ENCODE data around the gene BLVRB. TPM values are rescaled to one million over a fixed set of nuclear protein-coding genes. Genes with fewer than 3 reads are reported as not detected.
"Not testable (repeated sequence)": the region's sequence is repeated elsewhere in the genome, so short reads cannot be mapped to it uniquely, and the experiment has no call there.

Gene BLVRB
- total RNA-seq, 1 donor from 2014 or later = 123 TPM

- Histone ChIP-seq H3K36me3 (no peaks in the 10 kb centered on the region), H3K4me1 (no peaks in the 10 kb centered on the region), H3K27ac (no peak overlapping the region), H3K9me3 (no peaks in the 10 kb centered on the region), H3K4me3 (no peak overlapping the region), H3K27me3 (ENCODE audit: low read depth) (no peaks in the 10 kb centered on the region)
- ATAC-seq (no peak), DNase-seq (no peak)
- no peak for TF ChIP-seq CTCF (IDR thresholded peaks at IDR 0.05)
- intact Hi-C loops (cut with DNase I) = no loop called here
These were observed 37.8 kb upstream of the BLVRB start for GRCh38 chr19:40503320-40503695.

GRCh38 chr19:40502647-40503319 lies 37.2 kb upstream of the BLVRB start:
- H3K4me1 ChIP-seq = no peaks in the 10 kb centered on the region
- TF ChIP-seq CTCF (IDR thresholded peaks at IDR 0.05) = no peak
- no peak for DNase-seq
- no peaks in the 10 kb centered on the region for H3K27me3 ChIP-seq (ENCODE audit: low read depth)
- H3K4me3 ChIP-seq = no peak overlapping the region
- H3K27ac ChIP-seq = no peak overlapping the region
- intact Hi-C loops (cut with DNase I) = no loop called here
- H3K36me3 ChIP-seq = no peaks in the 10 kb centered on the region
- H3K9me3 ChIP-seq = no peaks in the 10 kb centered on the region
- ATAC-seq = no peak

GRCh38 chr19:40502081-40502480 lies 36.5 kb upstream of the BLVRB start:
- intact Hi-C loops (cut with DNase I) = no loop called here
- TF ChIP-seq CTCF (IDR thresholded peaks at IDR 0.05) = no peak
- no peaks in the 10 kb centered on the region for H3K27me3 ChIP-seq (ENCODE audit: low read depth)
- H3K4me1 ChIP-seq = no peaks in the 10 kb centered on the region
- ATAC-seq (no peak), DNase-seq (no peak)
- no peak overlapping the region for H3K4me3 ChIP-seq
- H3K27ac ChIP-seq = no peak overlapping the region
- H3K9me3 ChIP-seq = no peaks in the 10 kb centered on the region
- H3K36me3 ChIP-seq = no peaks in the 10 kb centered on the region

GRCh38 chr19:40501599-40501998 lies 36.1 kb upstream of the BLVRB start:
- no peak for TF ChIP-seq CTCF (IDR thresholded peaks at IDR 0.05)
- ATAC-seq (no peak), DNase-seq (no peak)
- intact Hi-C loops (cut with DNase I) = no loop called here
- H3K4me3 ChIP-seq = no peak overlapping the region
- H3K36me3 ChIP-seq = no peaks in the 10 kb centered on the region
- H3K4me1 ChIP-seq = no peaks in the 10 kb centered on the region
- no peaks in the 10 kb centered on the region for H3K27me3 ChIP-seq (ENCODE audit: low read depth)
- no peaks in the 10 kb centered on the region for H3K9me3 ChIP-seq
- no peak overlapping the region for H3K27ac ChIP-seq

- ATAC-seq; H3K27ac ChIP-seq; H3K36me3 ChIP-seq; H3K4me1 ChIP-seq; H3K9me3 ChIP-seq; DNase-seq; H3K4me3 ChIP-seq; intact Hi-C loops (cut with DNase I); H3K27me3 ChIP-seq (ENCODE audit: low read depth): not testable (repeated sequence)
These were observed 35.4 kb upstream of the BLVRB start for GRCh38 chr19:40500678-40501530.

GRCh38 chr19:40499320-40499719 lies 33.8 kb upstream of the BLVRB start:
- TF ChIP-seq CTCF (IDR thresholded peaks at IDR 0.05) = no peak
- intact Hi-C loops (cut with DNase I) = no loop called here
- H3K9me3 ChIP-seq = no peaks in the 10 kb centered on the region

More at GRCh38 chr19:40499320-40499719, 33.8 kb upstream of the BLVRB start:
- Histone ChIP-seq H3K27me3 (ENCODE audit: low read depth) (no peaks in the 10 kb centered on the region), H3K27ac (no peak overlapping the region), H3K4me3 (no peak overlapping the region), H3K36me3 (no peaks in the 10 kb centered on the region), H3K4me1 (no peaks in the 10 kb centered on the region)
- ATAC-seq = no peak
- DNase-seq = no peak
